SK-N-SH (cell line): ENCODE results near the gene CA5A. TPM values are rescaled to one million over a fixed set of nuclear protein-coding genes. Genes with fewer than 3 reads are reported as not detected.
A peak's percentile ranks its signal among the peaks of the same experiment; 100 is the strongest.

Experiments
- CTCF ChIA-PET: fragments of 300-600, 350-600 bp; formaldehyde crosslinking; extraction: SDS; loops from one replicate; lab custom pipeline; 2021; lab: Yijun Ruan, JAX
- POLR2A ChIA-PET: fragments of 350-600 bp; sonication (Branson Sonifier 250); formaldehyde crosslinking; extraction: SDS; loops from one replicate; lab custom pipeline; 2020; ENCODE audit warnings: antibody characterized with exemption, inconsistent platforms; lab: Yijun Ruan, JAX
- DNase-seq: peaks from one replicate; pipeline ENCODE4 v3.0.0; 2012
- H2AFZ ChIP-seq: fragments of 200-600 bp; sonication (generic); 2 replicates; pipeline ENCODE4 v1.8.1; 2016; ENCODE audit warnings: antibody characterized with exemption, mild to moderate bottlenecking, low read depth
- H3F3A ChIP-seq: fragments of 200-600 bp; sonication (generic); replicated peaks from 2 replicates; pipeline ENCODE3; 2016; ENCODE audit warnings: antibody characterized with exemption, mild to moderate bottlenecking; ENCODE audit not compliant: insufficient read depth
- H3K27ac ChIP-seq, 2 experiments: fragments of 200-500 bp in 1 of 2; fragments of 200-600 bp in 1 of 2; sonication (Bioruptor generic) in 1 of 2; sonication (generic), shearing (Covaris generic) in 1 of 2; 2 replicates each; pipeline versions ENCODE4 v1.5.1 to v1.6.1; 2014 to 2016; ENCODE audit warnings: low read depth in 2 of 2, inconsistent platforms in 1 of 2, low read length in 1 of 2, mild to moderate bottlenecking in 1 of 2, mixed read lengths in 1 of 2
- H3K27me3 ChIP-seq: fragments of 200-600 bp; sonication (generic), shearing (Covaris generic); 2 replicates; pipeline ENCODE4 v1.6.1; 2016; ENCODE audit warnings: mixed run types; ENCODE audit not compliant: insufficient read depth
- H3K36me3 ChIP-seq, 2 experiments: fragments of 200-500 bp in 1 of 2; fragments of 200-600 bp in 1 of 2; sonication (Bioruptor generic) in 1 of 2; sonication (generic) in 1 of 2; replicated peaks in 1 of 2; 2 replicates each; pipeline versions ENCODE3 to v1.5.1; 2014 to 2016; ENCODE audit warnings: low read length in 1 of 2, mild to moderate bottlenecking in 1 of 2; ENCODE audit not compliant: insufficient read depth in 2 of 2, control insufficient read depth in 1 of 2
- H3K4me1 ChIP-seq, 2 experiments: fragments of 200-500 bp in 1 of 2; fragments of 200-600 bp in 1 of 2; sonication (Bioruptor generic) in 1 of 2; sonication (generic), shearing (Covaris generic) in 1 of 2; 2 replicates each; pipeline versions ENCODE4 v1.5.1 to v1.6.1; 2014 to 2016; ENCODE audit warnings: low read depth in 1 of 2, low read length in 1 of 2, mixed run types in 1 of 2; ENCODE audit not compliant: insufficient read depth in 2 of 2, control insufficient read depth in 1 of 2
- H3K4me2 ChIP-seq: fragments of 200-600 bp; sonication (generic), shearing (Covaris generic); 2 replicates; pipeline ENCODE4 v1.6.1; 2017; ENCODE audit warnings: mixed run types
- H3K4me3 ChIP-seq, 2 experiments: fragments of 200-500 bp in 1 of 2; fragments of 200-600 bp in 1 of 2; sonication (Bioruptor generic) in 1 of 2; sonication (generic), shearing (Covaris generic) in 1 of 2; 2 replicates each; pipeline versions ENCODE4 v1.5.1 to v1.8.1; 2014 to 2016; ENCODE audit warnings: low read depth in 2 of 2, inconsistent platforms in 1 of 2, low read length in 1 of 2, mild to moderate bottlenecking in 1 of 2, mixed read lengths in 1 of 2, moderate library complexity in 1 of 2
- H3K79me2 ChIP-seq: fragments of 200-600 bp; sonication (generic); 2 replicates; pipeline ENCODE4 v1.8.1; 2017; ENCODE audit warnings: mild to moderate bottlenecking; ENCODE audit not compliant: insufficient read depth
- H3K9ac ChIP-seq: fragments of 200-600 bp; sonication (generic); 2 replicates; pipeline ENCODE4 v1.6.1; 2017; ENCODE audit warnings: mixed run types
- H3K9me2 ChIP-seq: fragments of 200-600 bp; sonication (generic); 2 replicates; pipeline ENCODE4 v1.6.1; 2017; ENCODE audit warnings: mixed run types
- H3K9me3 ChIP-seq: fragments of 200-600 bp; sonication (generic); 2 replicates; pipeline ENCODE4 v1.6.1; 2017; ENCODE audit warnings: mixed run types, mild to moderate bottlenecking, moderate library complexity
- H4K20me1 ChIP-seq: fragments of 200-600 bp; sonication (generic); 2 replicates; pipeline ENCODE4 v1.6.1; 2017; ENCODE audit warnings: mild to moderate bottlenecking, mixed run types; ENCODE audit not compliant: insufficient read depth
- FOSL2 ChIP-seq: IDR thresholded peaks from 2 replicates; pipeline ENCODE4 v1.4.0; 2012; ENCODE audit warnings: low read depth, mild to moderate bottlenecking, moderate library complexity, borderline replicate concordance
- JUND ChIP-seq: IDR thresholded peaks from 2 replicates; pipeline ENCODE4 v1.4.0; 2012
- NFIC ChIP-seq: IDR thresholded peaks from 2 replicates; pipeline ENCODE4 v1.4.0; 2012; ENCODE audit warnings: borderline replicate concordance
- NRF1 ChIP-seq: IDR thresholded peaks from 2 replicates; pipeline ENCODE4 v1.6.1; 2012; ENCODE audit warnings: low read depth, mild to moderate bottlenecking, low read length
- SIN3A ChIP-seq: IDR thresholded peaks from 2 replicates; pipeline ENCODE4 v1.6.1; 2012; ENCODE audit warnings: low read depth, mild to moderate bottlenecking, low read length, moderate library complexity, borderline replicate concordance
- SMC3 ChIP-seq: IDR thresholded peaks from 2 replicates; pipeline ENCODE4 v1.6.1; 2012; ENCODE audit warnings: low read depth, low read length, improper control_type of control experiment
- USF1 ChIP-seq: IDR thresholded peaks from 2 replicates; pipeline ENCODE4 v1.4.0; 2012; ENCODE audit warnings: low read depth, borderline replicate concordance
- ZBTB33 ChIP-seq: IDR thresholded peaks from 2 replicates; pipeline ENCODE4 v1.4.0; 2012; ENCODE audit warnings: low read depth, borderline replicate concordance
- WGBS: methylation state at CpG from one replicate; pipeline ENCODE4 v1.1.6; 2017; ENCODE audit warnings: low lambda C conversion rate; 5-methylcytosine and 5-hydroxymethylcytosine counted together
- polyA plus RNA-seq, 3 experiments: library from polyadenylated mRNA; depleted of rRNA; stranded (reverse); fragments of >200 nt; gene quantifications; 2 replicates each; pipeline ENCODE4 v1.2.3, GENCODE V29; 2012

Gene CA5A
- polyA plus RNA-seq, 1 of the 3 experiments (the other 2 are of a cell fraction): not detected

GRCh38 chr16:87922250-87922871 is 14.0 kb downstream of the CA5A start:
- Histone ChIP-seq H3K4me1 (peaks cover 0 to 14% of the 10 kb centered on the region in 2 experiments; a peak in 2 of 4 replicates), H3K9me3 (no peaks in the 10 kb centered on the region), H3K27ac (no peak overlapping the region; a peak in 1 of 4 replicates), H3K4me3 (no peak overlapping the region), H3K36me3 (no peaks in the 10 kb centered on the region), H4K20me1 (no peaks in the 10 kb centered on the region), H3K79me2 (no peaks in the 10 kb centered on the region), H3F3A (no peaks in the 10 kb centered on the region), H3K4me2 (no peak overlapping the region), H3K9ac (no peak overlapping the region), H2AFZ (no peak overlapping the region), H3K9me2 (no peaks in the 10 kb centered on the region), H3K27me3 (no peaks in the 10 kb centered on the region; the same call in 1 of the 2 replicates)
- ChIA-PET POLR2A (no interaction called here), CTCF (interaction anchor here (0.6 to 1.8 kb wide), 3 partner anchors 9 to 143 kb away, joined by 3 to 6 read pairs (median 4); no protein-coding TSS in a partner anchor)
- TF ChIP-seq FOSL2 (no peak), ZBTB33 (no peak), NFIC (no peak)
- peak; percentile 66 for DNase-seq
- 75% methylated on average over 6 of the region's 14 CpGs for WGBS

- ChIA-PET CTCF (no interaction called here), POLR2A (no interaction called here)
- Histone ChIP-seq H3K27me3 (no peaks in the 10 kb centered on the region; the same call in 1 of the 2 replicates), H3K4me3 (no peak overlapping the region), H3K36me3 (no peaks in the 10 kb centered on the region), H4K20me1 (no peaks in the 10 kb centered on the region), H2AFZ (no peak overlapping the region)
- no peak for TF ChIP-seq JUND
- peak; percentile 60; the same call in 1 of the 2 replicates for TF ChIP-seq USF1
- no peak for TF ChIP-seq SMC3
- TF ChIP-seq SIN3A: no peak
- TF ChIP-seq FOSL2: no peak
- no peak for TF ChIP-seq NRF1
- TF ChIP-seq, all 33 proteins: peak for 1
- Histone ChIP-seq H3K9ac (no peak overlapping the region), H3K27ac (no peak overlapping the region), H3K79me2 (no peaks in the 10 kb centered on the region), H3K9me2 (no peaks in the 10 kb centered on the region), H3K9me3 (no peaks in the 10 kb centered on the region), H3K4me2 (no peak overlapping the region), H3K4me1 (peaks cover 0 to 14% of the 10 kb centered on the region in 2 experiments; a peak in 2 of 4 replicates), H3F3A (no peaks in the 10 kb centered on the region)
- 63% methylated on average over 11 of the region's 13 CpGs for WGBS
- no peak for DNase-seq
Observed at GRCh38 chr16:87921236-87921773, 15.0 kb downstream of the CA5A start.
